RWPE1 (cell line): ENCODE results near the gene PCNX4.
"Not testable (repeated sequence)": the region's sequence is repeated elsewhere in the genome, so short reads cannot be mapped to it uniquely, and the experiment has no call there.

Experiments
- CTCF ChIA-PET: fragments of 350-600 bp; sonication (Branson Sonifier 250); formaldehyde crosslinking; extraction: SDS; loops from one replicate; lab custom pipeline; 2021; lab: Yijun Ruan, JAX
- POLR2A ChIA-PET: fragments of 400-600 bp; formaldehyde crosslinking; extraction: SDS; loops from one replicate; lab custom pipeline; 2020; ENCODE audit warnings: antibody characterized with exemption; ENCODE audit not compliant: low non-redundant PET; lab: Yijun Ruan, JAX
- DNase-seq: peaks from one replicate; pipeline ENCODE4 v3.0.0; 2012; ENCODE audit warnings: low spot score
- H3K27ac ChIP-seq: fragments of 450-650 bp; 2 replicates; pipeline ENCODE4 v1.5.1; 2017
- CTCF ChIP-seq: fragments of 450-650 bp; conservative IDR thresholded peaks from 2 replicates; pipeline ENCODE4 v1.5.1; 2017; ENCODE audit warnings: low read depth, mild to moderate bottlenecking

Gene PCNX4

GRCh38 chr14:60095781-60096450 is 4.2 kb downstream of the PCNX4 start:
- TF ChIP-seq CTCF, result no peak
- POLR2A ChIA-PET, result no interaction called here
- no peak for DNase-seq
- no peak overlapping the region for H3K27ac ChIP-seq
- CTCF ChIA-PET, result no interaction called here

DNA sequence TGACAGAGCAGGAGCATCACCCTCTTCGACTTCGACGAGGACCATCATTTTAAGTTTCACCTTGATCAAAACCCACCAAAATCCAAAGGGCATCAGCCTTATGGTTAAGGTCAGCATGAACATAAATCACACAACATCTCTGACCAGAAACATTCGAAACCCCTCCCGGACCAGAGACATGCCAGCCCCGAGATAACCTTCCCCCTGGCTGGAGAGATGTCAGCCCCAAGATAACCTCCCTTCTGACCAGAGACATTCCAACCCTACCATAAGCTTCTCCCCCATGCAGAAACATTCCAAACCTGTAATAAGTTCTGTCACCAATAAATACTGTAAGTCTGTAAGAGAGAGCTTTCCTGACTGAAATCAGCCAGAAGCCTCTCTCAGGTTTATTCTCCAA is 6.3 kb downstream of the PCNX4 start:
- CTCF ChIA-PET, result no interaction called here
- POLR2A ChIA-PET, result no interaction called here
- no peak for TF ChIP-seq CTCF

DNA sequence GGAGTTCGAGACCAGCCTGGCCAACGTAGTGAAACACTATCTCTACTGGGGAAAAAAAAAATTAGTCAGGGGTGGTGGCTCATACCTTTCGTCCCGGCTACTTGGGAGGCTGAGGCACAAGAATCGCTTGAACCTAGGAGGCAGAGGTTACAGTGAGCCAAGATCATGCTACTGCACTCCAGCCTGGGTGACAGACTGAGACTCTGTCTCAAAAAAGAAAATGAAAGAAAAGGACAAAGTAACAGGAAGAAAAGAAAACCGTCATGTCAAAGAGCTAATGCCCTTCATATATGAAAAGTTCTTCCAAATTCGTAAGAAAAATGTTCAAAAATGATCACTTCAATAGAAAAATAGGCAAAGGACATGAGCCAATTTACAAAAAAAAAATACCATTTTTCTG is 8.1 kb downstream of the PCNX4 start:
- CTCF ChIA-PET, POLR2A ChIA-PET, H3K27ac ChIP-seq, DNase-seq: not testable (repeated sequence)

More for the DNA sequence above, 6.3 kb downstream of the PCNX4 start:
- no peak for DNase-seq
- H3K27ac ChIP-seq, result no peak overlapping the region

DNA sequence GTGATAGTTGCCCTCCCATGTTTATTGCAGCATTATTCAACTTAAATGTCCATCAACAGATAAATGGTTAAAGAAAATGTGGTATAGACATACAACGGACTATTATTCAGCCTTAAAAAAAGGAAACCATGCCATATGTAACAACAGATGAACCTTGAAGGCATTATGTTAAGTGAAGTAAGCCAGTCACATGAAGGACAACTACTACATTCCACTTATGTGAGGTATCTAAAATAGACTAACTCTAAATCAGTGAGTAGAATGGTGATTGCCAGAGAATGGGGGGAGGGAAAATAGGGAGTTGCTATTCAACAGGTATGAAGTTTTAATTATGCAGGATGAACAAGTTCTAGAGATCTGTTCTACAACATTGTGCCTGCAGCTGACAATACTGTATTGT is 10.1 kb downstream of the PCNX4 start:
- CTCF ChIA-PET, result interaction anchor here (0.7 kb wide), 1 partner anchor 1073 kb away, joined by 3 read pairs; no protein-coding TSS in a partner anchor
- no peak for TF ChIP-seq CTCF
- no peak for DNase-seq
- POLR2A ChIA-PET, result interaction anchor here (1.0 kb wide), 1 partner anchor 11 kb away, joined by 4 read pairs; no protein-coding TSS in a partner anchor
- H3K27ac ChIP-seq, result no peak overlapping the region

GRCh38 chr14:60102389-60102788 is 10.7 kb downstream of the PCNX4 start:
- ChIA-PET POLR2A (no interaction called here), CTCF (no interaction called here)
- no peak for DNase-seq
- TF ChIP-seq CTCF, result no peak
- H3K27ac ChIP-seq, result no peak overlapping the region

GRCh38 chr14:60106339-60106738 is 14.6 kb downstream of the PCNX4 start:
- no peak for TF ChIP-seq CTCF
- ChIA-PET CTCF (no interaction called here), POLR2A (no interaction called here)
- H3K27ac ChIP-seq, result no peak overlapping the region
- no peak for DNase-seq

DNA sequence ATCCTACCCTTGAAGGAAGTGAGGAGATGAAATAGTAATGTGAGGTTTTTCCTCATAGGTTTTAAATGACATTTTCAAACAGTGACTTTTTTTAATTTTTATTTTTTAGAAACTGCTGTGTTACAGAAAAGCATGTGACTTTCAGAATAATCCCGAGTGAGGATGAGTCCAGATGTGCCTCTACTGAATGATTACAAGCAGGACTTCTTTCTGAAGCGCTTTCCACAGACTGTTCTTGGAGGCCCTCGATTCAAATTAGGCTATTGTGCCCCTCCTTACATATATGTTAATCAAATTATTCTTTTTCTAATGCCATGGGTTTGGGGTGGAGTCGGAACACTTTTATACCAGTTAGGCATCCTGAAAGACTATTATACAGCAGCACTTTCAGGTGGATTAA is 15.8 kb downstream of the PCNX4 start:
- no peak for DNase-seq
- ChIA-PET CTCF (no interaction called here), POLR2A (no interaction called here)
- no peak overlapping the region for H3K27ac ChIP-seq
- TF ChIP-seq CTCF, result no peak
